Cardiac muscle cell (in vitro differentiated cells and primary cell): Measurements from ENCODE around the gene PRR36. TPM values are rescaled to one million over a fixed set of nuclear protein-coding genes. Genes with fewer than 3 reads are reported as not detected.

ENCODE experiments used
- DNase-seq, 2 donors: peaks; one replicate each; pipeline versions ENCODE4 v3.0.0 to v3.0.0-alpha.2; 2010 to 2017; ENCODE audit warnings: low read depth in 1 of 2, low spot score in 1 of 2
- H3K27ac ChIP-seq: fragments of 200-600 bp; sonication (generic); 2 replicates; pipeline ENCODE4 v1.5.1; 2016
- H3K27me3 ChIP-seq: fragments of 200-600 bp; sonication (generic); 2 replicates; pipeline ENCODE4 v1.6.0; 2016; ENCODE audit warnings: control low read depth
- H3K36me3 ChIP-seq: fragments of 200-600 bp; sonication (generic); 2 replicates; pipeline ENCODE4 v1.5.1; 2016; ENCODE audit warnings: control low read depth
- H3K4me1 ChIP-seq: fragments of 200-600 bp; sonication (generic); 2 replicates; pipeline ENCODE4 v1.8.1; 2017; ENCODE audit warnings: low read depth, mild to moderate bottlenecking, mixed run types
- H3K4me3 ChIP-seq: fragments of 200-600 bp; sonication (generic); 2 replicates; pipeline ENCODE4 v1.5.1; 2016; ENCODE audit warnings: mild to moderate bottlenecking
- H3K9me3 ChIP-seq: fragments of 200-600 bp; sonication (generic); 2 replicates; pipeline ENCODE4 v1.5.1; 2017; ENCODE audit warnings: low read depth, mild to moderate bottlenecking, control low read depth
- CTCF ChIP-seq: IDR thresholded peaks from 2 replicates; pipeline ENCODE4 v1.5.1; 2012; ENCODE audit warnings: low read depth, mild to moderate bottlenecking, low read length
- polyA plus RNA-seq: library from polyadenylated mRNA; unstranded; fragments of >200 nt; fragmentation: Nextera tagmentation; extraction: Ambion mirVana; gene quantifications from 2 replicates; pipeline ENCODE4 v1.2.1, GENCODE V29; 2016
- total RNA-seq: library from RNA; depleted of rRNA; stranded (reverse); fragments of >200 nt; gene quantifications from 2 replicates; pipeline ENCODE4 v1.2.3, GENCODE V29; 2016

Gene PRR36
- 2.0 and 6.1 TPM in 2 replicates for total RNA-seq
- 6.2 and 10.3 TPM in 2 replicates for polyA plus RNA-seq

DNA sequence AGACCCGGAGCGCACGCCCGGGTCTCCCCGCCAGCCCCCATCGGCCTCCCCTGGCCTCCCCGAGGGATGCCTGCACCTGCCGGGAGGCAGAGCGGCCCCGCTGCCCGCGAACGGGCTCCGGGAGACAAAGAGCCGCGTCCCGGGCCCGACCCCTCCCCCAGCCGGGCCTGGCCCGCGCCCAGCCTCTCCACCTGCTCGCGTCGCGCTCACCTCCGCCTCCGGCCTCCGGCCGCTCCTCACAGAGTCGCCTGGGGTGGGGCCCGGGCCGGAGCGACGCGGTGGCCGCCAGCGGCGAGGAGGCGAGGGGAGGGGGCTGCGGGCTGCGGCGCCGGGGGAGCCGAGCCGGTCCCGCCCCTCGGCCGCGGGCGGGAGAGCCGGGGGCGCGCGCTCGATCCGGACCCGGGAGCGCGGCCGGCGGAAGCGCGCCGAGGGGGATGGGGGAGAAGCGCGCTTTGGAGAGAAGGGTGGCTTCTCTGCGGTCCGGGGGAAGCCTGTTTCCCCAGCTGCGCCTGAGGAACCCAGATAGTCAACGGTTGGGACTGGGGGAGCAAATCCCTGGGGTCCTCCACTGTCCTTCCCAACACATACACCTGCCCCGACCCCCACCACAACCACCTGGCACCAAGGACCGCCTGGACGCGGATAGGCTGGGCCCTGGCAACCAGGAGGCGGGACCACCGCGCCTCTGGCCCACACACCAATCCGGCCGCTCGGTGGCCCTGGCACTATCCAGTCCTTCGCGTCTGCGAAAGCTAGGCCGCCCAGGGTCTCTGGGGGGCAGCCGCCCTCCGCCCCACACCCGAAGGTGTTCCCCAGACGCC lies at the start of gene PRR36:
PRR36 (minus strand) TSS at position 315 of the 821 bp plus-strand sequence. CDS start 701 bp downstream, outside the sequence.
- Histone ChIP-seq H3K27me3 (peaks cover 17% of the 10 kb centered on the region), H3K4me3 (peak within 1 kb of the TSS; percentile 49), H3K27ac (no peak within 1 kb of the TSS), H3K36me3 (no peaks in the 10 kb centered on the region), H3K9me3 (no peaks in the 10 kb centered on the region), H3K4me1 (peaks cover 3% of the 10 kb centered on the region)
- no peak for TF ChIP-seq CTCF
- DNase-seq, result peak in 1 of 2 donors; percentile 90

GRCh38 chr19:7923295-7924191 lies 49.4 kb upstream of the PRR36 start:
- no peak for TF ChIP-seq CTCF
- H3K4me1 ChIP-seq, result peaks cover 4% of the 10 kb centered on the region
- H3K4me3 ChIP-seq, result no peak overlapping the region
- no peaks in the 10 kb centered on the region for H3K36me3 ChIP-seq
- no peak for DNase-seq
- H3K27ac ChIP-seq, result no peak overlapping the region
- peaks cover 3% of the 10 kb centered on the region for H3K27me3 ChIP-seq
- H3K9me3 ChIP-seq, result no peaks in the 10 kb centered on the region

DNA sequence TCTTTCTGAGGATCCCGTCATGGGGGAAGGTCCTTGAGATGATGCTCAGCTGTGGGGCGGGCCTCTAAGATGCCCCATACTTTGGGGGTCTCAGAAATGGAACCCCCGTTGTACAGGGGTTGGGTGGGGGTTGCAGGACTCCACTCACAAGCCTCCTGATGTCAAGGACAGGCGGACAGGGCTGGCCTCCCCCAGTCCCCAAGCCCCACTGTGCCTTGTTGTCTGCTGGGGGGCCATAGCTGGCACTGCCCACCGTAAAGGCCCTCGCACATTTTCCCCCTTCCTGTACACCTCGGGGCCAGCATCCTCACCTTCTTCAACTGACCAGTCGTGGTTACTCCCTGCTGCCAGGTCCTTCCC lies 48.6 kb upstream of the PRR36 start:
- Histone ChIP-seq H3K27ac (no peak overlapping the region), H3K9me3 (no peaks in the 10 kb centered on the region), H3K36me3 (no peaks in the 10 kb centered on the region), H3K4me3 (no peak overlapping the region), H3K4me1 (peaks cover 4% of the 10 kb centered on the region), H3K27me3 (peaks cover 10% of the 10 kb centered on the region)
- DNase-seq, result no peak
- TF ChIP-seq CTCF, result no peak

DNA sequence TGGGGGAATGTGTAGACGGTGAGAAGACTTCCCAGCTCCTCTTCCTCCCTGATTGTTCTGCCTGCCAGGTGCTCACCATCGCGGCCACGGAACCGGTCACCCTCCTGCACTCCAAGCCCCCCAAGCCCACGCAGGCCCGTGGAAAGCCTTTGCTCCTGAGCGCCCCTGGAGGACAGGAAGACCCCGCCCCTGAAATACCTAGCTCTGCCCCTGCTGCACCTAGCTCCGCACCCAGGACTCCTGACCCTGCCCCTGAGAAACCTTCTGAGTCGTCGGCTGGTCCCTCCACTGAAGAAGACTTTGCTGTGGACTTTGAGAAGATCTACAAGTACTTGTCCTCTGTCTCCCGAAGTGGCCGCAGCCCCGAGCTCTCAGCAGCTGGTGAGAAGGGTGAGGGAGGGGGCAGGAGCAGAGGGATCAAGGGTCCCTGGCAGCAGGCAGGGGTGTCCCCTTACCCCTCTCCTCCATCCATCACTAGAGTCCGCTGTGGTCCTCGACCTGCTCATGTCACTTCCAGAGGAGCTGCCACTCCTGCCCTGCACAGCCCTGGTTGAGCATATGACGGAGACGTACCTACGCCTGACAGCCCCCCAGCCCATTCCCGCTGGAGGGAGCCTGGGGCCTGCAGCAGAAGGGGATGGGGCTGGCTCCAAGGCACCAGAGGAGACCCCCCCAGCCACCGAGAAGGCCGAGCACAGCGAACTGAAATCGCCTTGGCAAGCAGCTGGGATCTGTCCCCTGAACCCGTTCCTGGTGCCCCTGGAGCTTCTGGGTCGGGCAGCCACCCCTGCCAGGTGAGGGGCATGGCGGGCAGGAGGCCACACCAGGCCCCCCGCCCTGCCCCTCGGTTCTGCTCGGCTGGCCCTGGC lies 48.0 kb upstream of the PRR36 start:
- no peaks in the 10 kb centered on the region for H3K9me3 ChIP-seq
- no peaks in the 10 kb centered on the region for H3K36me3 ChIP-seq
- H3K27me3 ChIP-seq, result peaks cover 16% of the 10 kb centered on the region
- no peak for DNase-seq
- no peak for TF ChIP-seq CTCF
- H3K27ac ChIP-seq, result no peak overlapping the region
- H3K4me3 ChIP-seq, result no peak overlapping the region
- peaks cover 9% of the 10 kb centered on the region for H3K4me1 ChIP-seq
